Coronary artery (tissue), 2 donors: ENCODE measurements around the gene FCSK.

ENCODE experiments used
- DNase-seq: peaks from one replicate; pipeline ENCODE4 v3.0.0-alpha.2; 2017; ENCODE audit warnings: low spot score
- H3K27ac ChIP-seq, 2 donors: fragments of 200-600 bp; sonication (generic); one replicate each; pipeline ENCODE4 v1.5.1; 2016 to 2019
- H3K4me3 ChIP-seq: fragments of 200-600 bp; sonication (generic); 2 replicates; pipeline ENCODE4 v1.5.1; 2016; ENCODE audit warnings: mild to moderate bottlenecking, moderate library complexity
- CTCF ChIP-seq: fragments of 200-600 bp; sonication (generic); IDR thresholded peaks from one replicate; pipeline ENCODE4 v1.5.1; 2019; ENCODE audit warnings: antibody characterized with exemption

The FCSK gene

GRCh38 chr16:70465999-70466804 lies 11.8 kb downstream of the FCSK start:
- Histone ChIP-seq H3K4me3 (no peak overlapping the region), H3K27ac (no peak overlapping the region)
- no peak for TF ChIP-seq CTCF
- no peak for DNase-seq

GRCh38 chr16:70466805-70467076 lies 12.3 kb downstream of the FCSK start:
- Histone ChIP-seq H3K4me3 (no peak overlapping the region), H3K27ac (no peak overlapping the region)
- TF ChIP-seq CTCF, result no peak
- no peak for DNase-seq

- Histone ChIP-seq H3K27ac (no peak overlapping the region), H3K4me3 (no peak overlapping the region)
- no peak for DNase-seq
- TF ChIP-seq CTCF, result no peak
Measured at GRCh38 chr16:70467113-70467512, 12.7 kb downstream of the FCSK start.

- no peak for DNase-seq
- no peak overlapping the region for H3K4me3 ChIP-seq
- no peak for TF ChIP-seq CTCF
- no peak overlapping the region for H3K27ac ChIP-seq
Measured at GRCh38 chr16:70467608-70468007, 13.2 kb downstream of the FCSK start.

GRCh38 chr16:70468776-70469525 lies 14.6 kb downstream of the FCSK start:
- Histone ChIP-seq H3K27ac (no peak overlapping the region), H3K4me3 (no peak overlapping the region)
- no peak for TF ChIP-seq CTCF
- DNase-seq, result no peak

DNA sequence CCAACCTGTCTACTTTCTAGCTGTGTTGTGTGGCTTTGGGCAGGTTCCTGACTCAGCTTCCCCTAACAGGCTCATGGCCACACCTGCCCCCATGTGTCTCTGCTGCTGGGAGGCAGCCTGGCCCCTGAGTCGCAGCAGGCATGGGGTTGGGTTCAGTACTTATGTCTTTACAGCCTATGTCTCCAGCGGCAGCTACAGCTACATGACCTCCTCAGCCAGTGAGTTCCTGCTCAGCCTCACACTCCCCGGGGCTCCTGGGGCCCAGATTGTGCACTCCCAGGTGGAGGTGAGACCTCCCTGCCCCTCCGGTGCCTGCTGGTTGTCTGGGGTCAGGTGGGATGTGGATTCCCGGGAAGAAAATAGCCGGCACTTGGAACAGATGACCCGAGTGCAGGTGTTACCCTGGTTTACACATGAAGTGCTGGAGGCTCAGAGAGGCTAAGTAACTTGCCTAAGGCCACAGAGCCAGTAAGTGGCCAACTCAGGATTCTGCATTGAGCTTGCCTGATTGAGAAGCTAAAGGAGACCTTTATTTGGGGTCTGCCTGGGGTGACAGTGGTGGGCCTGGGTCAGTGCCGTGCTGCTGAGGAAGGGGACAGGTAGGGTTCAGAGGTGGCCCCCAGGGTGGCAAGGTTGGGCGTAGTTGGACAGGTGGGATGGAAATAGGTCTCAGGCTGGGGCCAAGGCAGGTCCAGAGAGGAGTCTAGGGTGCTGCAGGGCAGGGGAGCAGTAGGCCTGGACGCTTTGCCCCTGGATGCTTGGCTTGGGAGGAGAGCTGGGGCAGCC lies 15.9 kb downstream of the FCSK start:
- no peak for TF ChIP-seq CTCF

More for the DNA sequence above, 15.9 kb downstream of the FCSK start:
- Histone ChIP-seq H3K4me3 (no peak overlapping the region), H3K27ac (no peak overlapping the region)
- DNase-seq, result no peak
